Vagina (tissue), 2 donors: ENCODE results near the gene DEK. TPM values are rescaled to one million over a fixed set of nuclear protein-coding genes. Genes with fewer than 3 reads are reported as not detected.

Source experiments
- DNase-seq, 2 donors: peaks; one replicate each; pipeline ENCODE4 v3.0.0-alpha.2; 2017; ENCODE audit errors: extremely low spot score in 2 of 2
- H3K27ac ChIP-seq: fragments of 200-600 bp; sonication (generic); one replicate; pipeline ENCODE4 v1.5.1; 2019
- H3K27me3 ChIP-seq: fragments of 200-600 bp; sonication (generic); one replicate; pipeline ENCODE4 v1.5.1; 2019
- H3K36me3 ChIP-seq, 2 donors: fragments of 200-600 bp; sonication (generic); one replicate each; pipeline ENCODE4 v1.5.1; 2017 to 2019
- H3K4me1 ChIP-seq: fragments of 200-600 bp; sonication (generic); one replicate; pipeline ENCODE4 v1.5.1; 2019
- H3K4me3 ChIP-seq, 2 donors: fragments of 200-600 bp; sonication (generic); 1 replicate in 1 of 2; 2 replicates in 1 of 2; pipeline ENCODE4 v1.5.1; 2016 to 2019
- H3K9me3 ChIP-seq: fragments of 200-600 bp; sonication (generic); one replicate; pipeline ENCODE4 v1.5.1; 2019
- POLR2A ChIP-seq, 2 donors: fragments of 450-650 bp; IDR thresholded peaks; one replicate each; pipeline ENCODE4 v1.6.1; 2017; ENCODE audit warnings: antibody characterized with exemption in 2 of 2, mild to moderate bottlenecking in 2 of 2, moderate library complexity in 2 of 2
- POLR2AphosphoS5 ChIP-seq, 2 donors: sonication (generic); formaldehyde crosslinking; IDR thresholded peaks; one replicate each; pipeline ENCODE4 v1.9.0; 2017; ENCODE audit warnings: antibody characterized with exemption in 2 of 2, mild to moderate bottlenecking in 2 of 2, low read depth in 1 of 2; ENCODE audit not compliant: insufficient read depth in 1 of 2
- intact Hi-C: fragments of 100-400 bp; cut with DNase I; formaldehyde crosslinking; loops from one replicate; pipeline ENCODE4 v1.15.1; 2023
- total RNA-seq: library from RNA; depleted of rRNA; stranded (reverse); fragments of >200 nt; gene quantifications from one replicate; pipeline ENCODE4 v1.2.3, GENCODE V29; 2016
- TF ChIP-seq, protein P1 (sequence below), 3 experiments: fragments of 450-650 bp in 2 of 3; fragments of 200-600 bp in 1 of 3; sonication (generic) in 1 of 3; IDR thresholded peaks; one replicate each; pipeline ENCODE4 v1.5.1; 2017 to 2019; ENCODE audit warnings: antibody characterized with exemption in 3 of 3, mild to moderate bottlenecking in 2 of 3, moderate library complexity in 2 of 3

DEK gene
- total RNA-seq, 1 donor from 2014 or later: 121 TPM

DNA sequence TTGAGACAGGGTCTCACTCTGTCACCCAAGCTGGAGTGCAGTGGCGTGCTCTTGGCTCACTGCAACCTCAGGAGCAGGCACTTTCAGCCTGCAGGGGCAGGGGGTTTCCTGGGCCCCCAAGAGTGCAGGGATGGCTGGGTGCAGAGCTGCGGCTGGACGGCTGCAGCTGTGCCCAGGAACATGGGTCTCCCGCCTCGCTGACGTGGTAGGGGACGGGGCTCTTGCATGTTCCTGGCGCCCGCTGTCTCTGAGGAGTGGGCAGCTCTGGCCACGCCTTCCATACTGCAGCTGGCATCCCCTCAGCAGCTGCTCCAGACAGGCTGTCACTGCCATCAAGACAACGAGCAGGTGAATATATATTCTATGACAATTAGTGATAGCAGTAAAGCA lies 2.2 kb upstream of the DEK start:
- TF ChIP-seq POLR2AphosphoS5 (IDR thresholded peaks at IDR 0.05; ENCODE audit: insufficient read depth in 1 of 2, low read depth in 1 of 2) (no peak), POLR2A (IDR thresholded peaks at IDR 0.05) (no peak)
- TF ChIP-seq, protein P1, sequence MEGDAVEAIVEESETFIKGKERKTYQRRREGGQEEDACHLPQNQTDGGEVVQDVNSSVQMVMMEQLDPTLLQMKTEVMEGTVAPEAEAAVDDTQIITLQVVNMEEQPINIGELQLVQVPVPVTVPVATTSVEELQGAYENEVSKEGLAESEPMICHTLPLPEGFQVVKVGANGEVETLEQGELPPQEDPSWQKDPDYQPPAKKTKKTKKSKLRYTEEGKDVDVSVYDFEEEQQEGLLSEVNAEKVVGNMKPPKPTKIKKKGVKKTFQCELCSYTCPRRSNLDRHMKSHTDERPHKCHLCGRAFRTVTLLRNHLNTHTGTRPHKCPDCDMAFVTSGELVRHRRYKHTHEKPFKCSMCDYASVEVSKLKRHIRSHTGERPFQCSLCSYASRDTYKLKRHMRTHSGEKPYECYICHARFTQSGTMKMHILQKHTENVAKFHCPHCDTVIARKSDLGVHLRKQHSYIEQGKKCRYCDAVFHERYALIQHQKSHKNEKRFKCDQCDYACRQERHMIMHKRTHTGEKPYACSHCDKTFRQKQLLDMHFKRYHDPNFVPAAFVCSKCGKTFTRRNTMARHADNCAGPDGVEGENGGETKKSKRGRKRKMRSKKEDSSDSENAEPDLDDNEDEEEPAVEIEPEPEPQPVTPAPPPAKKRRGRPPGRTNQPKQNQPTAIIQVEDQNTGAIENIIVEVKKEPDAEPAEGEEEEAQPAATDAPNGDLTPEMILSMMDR (IDR thresholded peaks at IDR 0.05): no peak
- intact Hi-C loops: no loop called here
- Histone ChIP-seq H3K4me1 (peaks cover 22% of the 10 kb centered on the region), H3K4me3 (no peak overlapping the region), H3K36me3 (no peaks in the 10 kb centered on the region), H3K27me3 (no peaks in the 10 kb centered on the region), H3K9me3 (no peaks in the 10 kb centered on the region), H3K27ac (no peak overlapping the region)
- DNase-seq: no peak

GRCh38 chr6:18265787-18266522 lies 1.6 kb upstream of the DEK start:
- Histone ChIP-seq H3K4me1 (peaks cover 28% of the 10 kb centered on the region), H3K27me3 (no peaks in the 10 kb centered on the region), H3K4me3 (no peak overlapping the region), H3K27ac (no peak overlapping the region), H3K36me3 (no peaks in the 10 kb centered on the region), H3K9me3 (no peaks in the 10 kb centered on the region)
- DNase-seq: no peak
- TF ChIP-seq POLR2A (IDR thresholded peaks at IDR 0.05) (no peak), POLR2AphosphoS5 (IDR thresholded peaks at IDR 0.05; ENCODE audit: insufficient read depth in 1 of 2, low read depth in 1 of 2) (no peak)
- TF ChIP-seq, protein P1 (IDR thresholded peaks at IDR 0.05): no peak
- intact Hi-C loops: no loop called here

GRCh38 chr6:18264923-18265377 lies 620 bp upstream of the DEK start:
- Histone ChIP-seq H3K9me3 (no peaks in the 10 kb centered on the region), H3K27me3 (no peaks in the 10 kb centered on the region), H3K4me3 (peak overlapping the region; percentile 86 to 89), H3K4me1 (peaks cover 38% of the 10 kb centered on the region), H3K36me3 (no peaks in the 10 kb centered on the region), H3K27ac (peak overlapping the region; percentile 97)
- TF ChIP-seq POLR2AphosphoS5 (IDR thresholded peaks at IDR 0.05; ENCODE audit: insufficient read depth in 1 of 2, low read depth in 1 of 2) (peak in 1 of 2 donors; percentile 6), POLR2A (IDR thresholded peaks at IDR 0.05) (no peak)
- intact Hi-C loops: no loop called here
- no peak for DNase-seq

DNA sequence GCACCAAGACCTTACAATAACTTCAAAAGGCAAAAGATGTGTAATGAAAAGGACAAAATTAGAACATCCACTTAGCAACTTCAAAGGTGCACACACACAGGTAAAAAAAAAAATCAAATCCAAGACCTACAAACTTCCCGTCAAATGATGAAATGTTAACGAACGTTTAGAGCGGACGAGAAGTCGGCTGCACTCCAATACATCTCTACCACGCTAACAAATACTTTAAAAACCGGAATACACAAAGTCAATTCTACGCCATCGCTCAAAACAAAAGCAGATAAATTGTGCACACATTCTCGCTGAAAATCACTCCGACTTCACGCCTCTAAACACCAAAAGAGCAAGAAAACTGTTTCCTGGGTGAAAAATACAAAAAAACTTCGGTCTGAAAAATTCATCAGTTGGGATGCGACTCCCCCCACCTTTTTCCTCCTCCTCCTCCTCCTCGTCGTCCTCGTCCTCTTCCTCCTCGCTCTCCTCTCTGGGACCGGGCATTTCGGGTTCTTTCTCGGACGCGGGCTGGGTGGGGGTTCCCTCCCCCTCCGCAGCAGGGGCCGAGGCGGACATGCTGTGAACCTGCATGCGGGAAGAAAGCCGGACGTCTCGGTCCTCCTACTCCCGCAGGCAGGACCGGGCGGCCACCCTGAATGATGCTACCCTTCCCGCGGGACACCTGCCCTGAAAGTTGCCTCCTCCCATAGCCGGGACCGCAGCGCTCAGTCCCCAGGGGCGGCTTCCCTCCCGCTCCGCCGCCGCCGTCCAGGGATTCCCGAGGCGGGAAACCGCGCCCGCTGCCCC lies 712 bp downstream of the DEK start:
- TF ChIP-seq POLR2AphosphoS5 (IDR thresholded peaks at IDR 0.05; ENCODE audit: insufficient read depth in 1 of 2, low read depth in 1 of 2) (peak in 1 of 2 donors; percentile 55), POLR2A (IDR thresholded peaks at IDR 0.05) (no peak)
- Histone ChIP-seq H3K4me3 (peak overlapping the region; percentile 86 to 89), H3K9me3 (no peaks in the 10 kb centered on the region), H3K4me1 (peaks cover 43% of the 10 kb centered on the region), H3K36me3 (no peaks in the 10 kb centered on the region), H3K27ac (peak overlapping the region; percentile 97), H3K27me3 (no peaks in the 10 kb centered on the region)
- intact Hi-C loops: no loop called here
- DNase-seq: no peak

- Histone ChIP-seq H3K9me3 (no peaks in the 10 kb centered on the region), H3K4me1 (peaks cover 43% of the 10 kb centered on the region), H3K27me3 (no peaks in the 10 kb centered on the region), H3K27ac (peak overlapping the region; percentile 97), H3K36me3 (no peaks in the 10 kb centered on the region), H3K4me3 (peak overlapping the region; percentile 86 to 89)
- TF ChIP-seq POLR2A (IDR thresholded peaks at IDR 0.05) (no peak), POLR2AphosphoS5 (IDR thresholded peaks at IDR 0.05; ENCODE audit: insufficient read depth in 1 of 2, low read depth in 1 of 2) (no peak)
- TF ChIP-seq, protein P1 (IDR thresholded peaks at IDR 0.05): no peak
- no peak for DNase-seq
- intact Hi-C loops: no loop called here
Observed at GRCh38 chr6:18262702-18263417, 1.5 kb downstream of the DEK start.
